K562 (cell line): ENCODE data around the gene ABCC1. TPM values are rescaled to one million over a fixed set of nuclear protein-coding genes. Genes with fewer than 3 reads are reported as not detected.

Experiments
- ATAC-seq: fragments of 200-7000 bp; cut with Tn5 transposase; 3 replicates; pipeline ENCODE4 v1.9.1; 2020; ENCODE audit warnings: moderate library complexity
- BruUV-seq: library from RNA; stranded (reverse); fragments of 400-500 nt; replicated peaks from 2 replicates; lab custom pipeline; 2021; lab: Mats Ljungman, UMichigan
- CTCF ChIA-PET: fragments of 300-600 bp; formaldehyde crosslinking; extraction: SDS; loops from one replicate; lab custom pipeline; 2021; ENCODE audit warnings: low intra/inter-chr PET ratio; lab: Yijun Ruan, JAX
- POLR2A ChIA-PET: fragments of 300-600, 350-650 bp; sonication (Branson Sonifier 250); formaldehyde crosslinking; extraction: SDS; loops from one replicate; lab custom pipeline; 2021; ENCODE audit warnings: antibody characterized with exemption, inconsistent platforms; lab: Yijun Ruan, JAX
- DNase-seq, 4 experiments: peaks; one replicate each; pipeline versions ENCODE4 v3.0.0 to v3.0.0-alpha.2; 2011 to 2018; ENCODE audit warnings: low spot score in 3 of 4, mixed read lengths in 3 of 4; ENCODE audit errors: extremely low read depth in 1 of 4
- FAIRE-seq: peaks from 2 replicates; lab custom pipeline; 2011; peaks lifted over from hg19 to GRCh38; lab: Jason Lieb, UNC
- H2AFZ ChIP-seq: 2 replicates; pipeline ENCODE4 v1.6.0; 2011; ENCODE audit warnings: low read depth, low read length, control low read depth, inconsistent platforms
- H3K27ac ChIP-seq: fragments of 200-600 bp; 3 replicates; pipeline ENCODE4 v1.8.0; 2011; ENCODE audit warnings: low read depth, mild to moderate bottlenecking, control low read depth, inconsistent platforms, low read length, moderate library complexity, mixed read lengths; ENCODE audit errors: extremely low read depth
- H3K27me3 ChIP-seq, 2 experiments: fragments of 300-600 bp in 1 of 2; 2 replicates in 1 of 2; 3 replicates in 1 of 2; pipeline versions ENCODE4 v1.6.0 to v1.8.0; 2011; ENCODE audit warnings: inconsistent platforms in 2 of 2, low read length in 2 of 2, mild to moderate bottlenecking in 1 of 2, mixed read lengths in 1 of 2, moderate library complexity in 1 of 2; ENCODE audit not compliant: control insufficient read depth in 2 of 2, insufficient read depth in 2 of 2
- H3K36me3 ChIP-seq: fragments of 300-600 bp; 3 replicates; pipeline ENCODE4 v1.8.0; 2011; ENCODE audit warnings: mild to moderate bottlenecking, low read length, inconsistent platforms; ENCODE audit not compliant: control insufficient read depth, insufficient read depth
- H3K4me1 ChIP-seq, 2 experiments: fragments of 200-600 bp in 1 of 2; replicated peaks in 1 of 2; 2 replicates in 1 of 2; 3 replicates in 1 of 2; pipeline versions ENCODE4 v1.5.1 to v1.8.0; 2011; ENCODE audit warnings: inconsistent platforms in 2 of 2, low read length in 2 of 2, mild to moderate bottlenecking in 1 of 2, mixed read lengths in 1 of 2, moderate library complexity in 1 of 2; ENCODE audit not compliant: control insufficient read depth in 2 of 2, insufficient read depth in 2 of 2
- H3K4me2 ChIP-seq: 2 replicates; pipeline ENCODE4 v1.6.1; 2011; ENCODE audit warnings: low read length, control low read depth, inconsistent platforms, mixed read lengths; ENCODE audit not compliant: insufficient read depth
- H3K4me3 ChIP-seq: fragments of 200-600 bp; sonication (generic), shearing (Covaris generic); 2 replicates; pipeline ENCODE4 v1.5.1; 2016; ENCODE audit warnings: control low read depth, inconsistent platforms
- H3K79me2 ChIP-seq: fragments of 200-600 bp; 3 replicates; pipeline ENCODE4 v1.8.0; 2011; ENCODE audit warnings: low read length, inconsistent platforms; ENCODE audit not compliant: control insufficient read depth, insufficient read depth
- H3K9ac ChIP-seq, 2 experiments: 2 replicates each; pipeline versions ENCODE4 v1.6.0 to v1.6.1; 2011; ENCODE audit warnings: low read depth in 2 of 2, low read length in 2 of 2, control low read depth in 1 of 2, inconsistent platforms in 1 of 2, mild to moderate bottlenecking in 1 of 2, mixed read lengths in 1 of 2; ENCODE audit not compliant: insufficient read depth in 1 of 2
- H3K9me1 ChIP-seq: one replicate; pipeline ENCODE4 v1.6.0; 2011; ENCODE audit warnings: inconsistent platforms, mild to moderate bottlenecking, low read length, moderate library complexity; ENCODE audit not compliant: control insufficient read depth, insufficient read depth
- H3K9me3 ChIP-seq: replicated peaks from 2 replicates; pipeline ENCODE4 v1.5.1; 2011; ENCODE audit warnings: low read depth, low read length, inconsistent platforms; ENCODE audit not compliant: control insufficient read depth, insufficient read depth
- H4K20me1 ChIP-seq: replicated peaks from 2 replicates; pipeline ENCODE4 v1.6.1; 2011; ENCODE audit warnings: low read length, inconsistent platforms, mixed read lengths; ENCODE audit not compliant: control insufficient read depth, insufficient read depth
- BRF2 ChIP-seq: IDR thresholded peaks from 3 replicates; pipeline ENCODE4 v1.6.1; 2011; ENCODE audit warnings: borderline replicate concordance, mild to moderate bottlenecking; ENCODE audit not compliant: insufficient read length, insufficient read depth
- HNRNPUL1 ChIP-seq: fragments of 200-400 bp; formaldehyde crosslinking; IDR thresholded peaks from 2 replicates; pipeline ENCODE4 v1.6.1; 2017; ENCODE audit warnings: low read length
- HOXB6 ChIP-seq: fragments of 250-450 bp; sonication (Bioruptor Pico); IDR thresholded peaks from 2 replicates; pipeline ENCODE4 v1.5.1; 2022; ENCODE audit warnings: mild to moderate bottlenecking, borderline replicate concordance
- MYC ChIP-seq, 2 experiments: fragments of 250-450 bp in 1 of 2; sonication (Bioruptor Pico) in 1 of 2; IDR thresholded peaks; 2 replicates each; pipeline versions ENCODE4 v1.5.1 to v1.6.1; 2012 to 2021; ENCODE audit warnings: low read depth in 2 of 2, borderline replicate concordance in 1 of 2, improper control_type of control experiment in 1 of 2, low read length in 1 of 2, mild to moderate bottlenecking in 1 of 2, moderate library complexity in 1 of 2
- WGBS: fragments of 100-300 bp; shearing (Covaris generic); methylation state at CpG from one replicate; pipeline ENCODE4 v1.1.6; 2016; ENCODE audit warnings: low coverage, mixed read lengths; ENCODE audit not compliant: insufficient coverage; ENCODE audit errors: missing lambda C conversion rate; 5-methylcytosine and 5-hydroxymethylcytosine counted together
- in situ Hi-C: fragments of 300-500 bp; cut with MboI; formaldehyde crosslinking; loops from 4 replicates; pipeline ENCODE4 v1.15.0; 2018; ENCODE audit warnings: inconsistent platforms, mixed read lengths
- intact Hi-C: fragments of 100-400 bp; cut with micrococcal nuclease; formaldehyde crosslinking; loops from 2 replicates; pipeline ENCODE4 v1.14.2; 2022
- polyA plus RNA-seq, 8 experiments: library from polyadenylated mRNA; depleted of rRNA in 4 of 8; stranded (reverse) in 5 of 8; unstranded in 3 of 8; fragments of >200 nt; fragmentation: Nextera tagmentation in 2 of 8; fragmentation: Illumina TruSeq in 1 of 8; extraction: Ambion mirVana in 2 of 8; extraction: Trizol in 1 of 8; gene quantifications; 2 replicates each; pipeline versions ENCODE4 v1.2.1 to v1.2.3, GENCODE V29; 2011 to 2014; ENCODE audit warnings: inconsistent platforms in 1 of 8, missing spikeins in 1 of 8
- total RNA-seq, 7 experiments: library from RNA; depleted of rRNA in 6 of 7; stranded (reverse); fragments of >200 nt in 6 of 7; fragmentation: Illumina TruSeq in 2 of 7; extraction: Trizol in 2 of 7; gene quantifications; 2 replicates each; pipeline versions ENCODE4 v1.2.1 to v1.2.3, GENCODE V29; 2011 to 2021; ENCODE audit warnings: low replicate concordance in 1 of 7
- TF ChIP-seq, protein P1 (sequence below), 2 experiments: IDR thresholded peaks; 2 replicates each; pipeline ENCODE4 v1.6.1; 2011; ENCODE audit warnings: borderline replicate concordance in 1 of 2, control low read depth in 1 of 2, low read depth in 1 of 2, low read length in 1 of 2, mild to moderate bottlenecking in 1 of 2, mixed read lengths in 1 of 2, moderate library complexity in 1 of 2; ENCODE audit not compliant: insufficient read depth in 1 of 2, insufficient read length in 1 of 2, poor library complexity in 1 of 2, severe bottlenecking in 1 of 2; ENCODE audit errors: extremely low read depth in 1 of 2
- TF ChIP-seq, protein P2 (sequence below): fragments of 450-650 bp; IDR thresholded peaks from 2 replicates; pipeline ENCODE4 v1.6.1; 2016; ENCODE audit warnings: missing biosample characterization, missing genetic modification characterization

ABCC1 gene
- total and polyA plus RNA-seq, 9 of the 15 experiments (the other 6 are each of a cell fraction or from before 2014, with no cell fraction given), result 3.9 to 41.6 (median 10.0) TPM

GRCh38 chr16:16141784-16142396, 192.5 kb downstream of the ABCC1 start:
- H3K4me3 ChIP-seq, result no peak overlapping the region
- no TSS peak for BruUV-seq
- H3K9ac ChIP-seq, result no peak overlapping the region
- ChIA-PET CTCF (no interaction called here), POLR2A (no interaction called here)
- ATAC-seq (no peak), FAIRE-seq (no peak), DNase-seq (no peak)
- H3K9me3 ChIP-seq, result no peaks in the 10 kb centered on the region
- peaks cover 65% of the 10 kb centered on the region; the same call in 2 of the 3 replicates for H3K36me3 ChIP-seq
- H3K4me2 ChIP-seq, result no peak overlapping the region
- H3K27ac ChIP-seq, result no peak overlapping the region
- H3K4me1 ChIP-seq, result no peaks in the 10 kb centered on the region
- 100% methylated on average over 1 of the region's 7 CpGs for WGBS
- no peak overlapping the region for H2AFZ ChIP-seq
- H3K9me1 ChIP-seq, result no peaks in the 10 kb centered on the region
- intact Hi-C loops, result no loop called here
- no peaks in the 10 kb centered on the region for H4K20me1 ChIP-seq
- TF ChIP-seq HOXB6 (CRISPR knock-in tag), result no peak
- TF ChIP-seq, protein P1, sequence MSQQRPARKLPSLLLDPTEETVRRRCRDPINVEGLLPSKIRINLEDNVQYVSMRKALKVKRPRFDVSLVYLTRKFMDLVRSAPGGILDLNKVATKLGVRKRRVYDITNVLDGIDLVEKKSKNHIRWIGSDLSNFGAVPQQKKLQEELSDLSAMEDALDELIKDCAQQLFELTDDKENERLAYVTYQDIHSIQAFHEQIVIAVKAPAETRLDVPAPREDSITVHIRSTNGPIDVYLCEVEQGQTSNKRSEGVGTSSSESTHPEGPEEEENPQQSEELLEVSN (IDR thresholded peaks at IDR 0.05; ENCODE audit: borderline replicate concordance in 1 of 2, extremely low read depth in 1 of 2, insufficient read depth in 1 of 2, insufficient read length in 1 of 2, low read depth in 1 of 2, low read length in 1 of 2, poor library complexity in 1 of 2, severe bottlenecking in 1 of 2), result no peak
- no peak for TF ChIP-seq BRF2
- TF ChIP-seq HNRNPUL1, result no peak
- no peak for TF ChIP-seq MYC (IDR thresholded peaks at IDR 0.05; ENCODE audit: low read depth, low read length)
- no peak for TF ChIP-seq MYC (CRISPR knock-in tag; IDR thresholded peaks at IDR 0.05; ENCODE audit: borderline replicate concordance, low read depth)
- TF ChIP-seq, protein P2, sequence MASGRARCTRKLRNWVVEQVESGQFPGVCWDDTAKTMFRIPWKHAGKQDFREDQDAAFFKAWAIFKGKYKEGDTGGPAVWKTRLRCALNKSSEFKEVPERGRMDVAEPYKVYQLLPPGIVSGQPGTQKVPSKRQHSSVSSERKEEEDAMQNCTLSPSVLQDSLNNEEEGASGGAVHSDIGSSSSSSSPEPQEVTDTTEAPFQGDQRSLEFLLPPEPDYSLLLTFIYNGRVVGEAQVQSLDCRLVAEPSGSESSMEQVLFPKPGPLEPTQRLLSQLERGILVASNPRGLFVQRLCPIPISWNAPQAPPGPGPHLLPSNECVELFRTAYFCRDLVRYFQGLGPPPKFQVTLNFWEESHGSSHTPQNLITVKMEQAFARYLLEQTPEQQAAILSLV, result no peak
- no peaks in the 10 kb centered on the region for H3K79me2 ChIP-seq
- in situ Hi-C loops, result no loop called here
- H3K27me3 ChIP-seq, result no peaks in the 10 kb centered on the region
